Testis (tissue), 3 donors: ENCODE measurements around the gene PCSK7. TPM values are rescaled to one million over a fixed set of nuclear protein-coding genes. Genes with fewer than 3 reads are reported as not detected.

Experiments
- DNase-seq: peaks from one replicate; pipeline ENCODE4 v3.0.0-alpha.2; 2019
- H3K27ac ChIP-seq, 2 donors: fragments of 200-600 bp; sonication (generic); one replicate each; pipeline ENCODE4 v1.5.1; 2019
- H3K27me3 ChIP-seq: fragments of 200-600 bp; sonication (generic); one replicate; pipeline ENCODE4 v1.5.1; 2019
- H3K36me3 ChIP-seq: fragments of 200-600 bp; sonication (generic); one replicate; pipeline ENCODE4 v1.5.1; 2017; ENCODE audit warnings: low read depth; ENCODE audit errors: missing control alignments
- H3K4me1 ChIP-seq: fragments of 200-600 bp; sonication (generic); one replicate; pipeline ENCODE4 v1.5.1; 2019
- H3K4me3 ChIP-seq, 2 donors: fragments of 200-600 bp; sonication (generic); one replicate each; pipeline ENCODE4 v1.5.1; 2017 to 2019
- H3K9me3 ChIP-seq: fragments of 200-600 bp; sonication (generic); one replicate; pipeline ENCODE4 v1.5.1; 2017
- POLR2A ChIP-seq: fragments of 450-650 bp; IDR thresholded peaks from one replicate; pipeline ENCODE4 v1.6.1; 2017; ENCODE audit warnings: antibody characterized with exemption, mild to moderate bottlenecking, moderate library complexity
- WGBS, 2 donors: methylation state at CpG; one replicate each; pipeline ENCODE4 v1.1.5; 2018; 5-methylcytosine and 5-hydroxymethylcytosine counted together
- intact Hi-C: fragments of 100-400 bp; cut with DNase I; formaldehyde crosslinking; loops from one replicate; pipeline ENCODE4 v1.15.1; 2023; ENCODE audit warnings: low total_unique reads
- polyA plus RNA-seq: library from polyadenylated mRNA; stranded (reverse); fragments of 350-450 nt; fragmentation: Illumina TruSeq; extraction: RNeasy Lipid Tissue Mini Kit (QIAGEN cat#74804); gene quantifications from one replicate; pipeline ENCODE4 v1.2.3, GENCODE V29; 2014; ENCODE audit warnings: low read depth, low replicate concordance; ENCODE audit not compliant: insufficient read depth
- total RNA-seq, 2 donors: library from RNA; depleted of rRNA; stranded (reverse); fragments of >200 nt; gene quantifications; one replicate each; pipeline ENCODE4 v1.2.3, GENCODE V29; 2016
- TF ChIP-seq, protein P1 (sequence below), 3 experiments: fragments of 450-650 bp in 2 of 3; fragments of 200-600 bp in 1 of 3; sonication (generic) in 1 of 3; IDR thresholded peaks; one replicate each; pipeline ENCODE4 v1.5.1; 2016 to 2019; ENCODE audit warnings: antibody characterized with exemption in 3 of 3, mild to moderate bottlenecking in 2 of 3, moderate library complexity in 1 of 3

PCSK7 gene
- total and polyA plus RNA-seq, 3 donors from 2014 or later = 52.0 to 66.5 (median 57.7) TPM

DNA sequence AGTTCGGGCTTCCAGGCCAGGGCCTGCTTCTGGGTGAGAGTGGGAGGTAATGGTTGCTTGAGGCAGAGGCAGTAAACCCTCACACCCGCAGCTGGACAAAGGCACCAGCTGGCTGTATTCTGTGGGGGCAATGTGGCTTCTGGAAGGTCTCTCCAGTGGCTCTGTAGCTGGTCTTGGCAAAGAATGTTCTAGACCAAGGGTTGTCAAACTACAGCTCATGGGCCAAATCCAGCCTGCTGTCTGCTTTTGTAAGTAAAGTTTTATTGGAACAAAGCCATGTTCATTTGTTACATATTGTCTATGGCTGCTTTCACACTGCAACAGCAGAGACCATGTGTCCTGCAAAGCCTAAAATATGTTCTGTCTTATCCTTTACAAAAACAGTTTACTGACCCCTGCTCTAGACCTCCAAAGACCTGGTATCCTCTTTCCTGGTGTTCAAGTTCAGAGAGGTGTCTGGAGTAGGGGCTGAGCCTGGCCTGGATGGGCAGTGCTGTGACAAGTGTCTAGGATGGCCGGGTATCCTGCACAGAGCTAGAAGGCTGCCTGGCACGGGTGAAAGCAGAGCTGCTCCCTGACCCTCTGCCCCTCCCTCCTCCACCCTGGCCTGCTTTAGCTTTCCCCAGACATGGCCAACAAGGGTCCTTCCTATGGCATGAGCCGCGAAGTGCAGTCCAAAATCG is 29.3 kb downstream of the PCSK7 start:
- Histone ChIP-seq H3K27me3 (no peaks in the 10 kb centered on the region), H3K4me1 (peaks cover 21% of the 10 kb centered on the region), H3K36me3 (no peaks in the 10 kb centered on the region), H3K9me3 (no peaks in the 10 kb centered on the region), H3K27ac (peak overlapping the region; percentile 55 to 91), H3K4me3 (no peak overlapping the region)
- WGBS, 2 donors = 80 to 85% methylated on average over 4 to 7 of the region's 7 CpGs
- DNase-seq = no peak
- intact Hi-C loops = no loop called here
- TF ChIP-seq, protein P1, sequence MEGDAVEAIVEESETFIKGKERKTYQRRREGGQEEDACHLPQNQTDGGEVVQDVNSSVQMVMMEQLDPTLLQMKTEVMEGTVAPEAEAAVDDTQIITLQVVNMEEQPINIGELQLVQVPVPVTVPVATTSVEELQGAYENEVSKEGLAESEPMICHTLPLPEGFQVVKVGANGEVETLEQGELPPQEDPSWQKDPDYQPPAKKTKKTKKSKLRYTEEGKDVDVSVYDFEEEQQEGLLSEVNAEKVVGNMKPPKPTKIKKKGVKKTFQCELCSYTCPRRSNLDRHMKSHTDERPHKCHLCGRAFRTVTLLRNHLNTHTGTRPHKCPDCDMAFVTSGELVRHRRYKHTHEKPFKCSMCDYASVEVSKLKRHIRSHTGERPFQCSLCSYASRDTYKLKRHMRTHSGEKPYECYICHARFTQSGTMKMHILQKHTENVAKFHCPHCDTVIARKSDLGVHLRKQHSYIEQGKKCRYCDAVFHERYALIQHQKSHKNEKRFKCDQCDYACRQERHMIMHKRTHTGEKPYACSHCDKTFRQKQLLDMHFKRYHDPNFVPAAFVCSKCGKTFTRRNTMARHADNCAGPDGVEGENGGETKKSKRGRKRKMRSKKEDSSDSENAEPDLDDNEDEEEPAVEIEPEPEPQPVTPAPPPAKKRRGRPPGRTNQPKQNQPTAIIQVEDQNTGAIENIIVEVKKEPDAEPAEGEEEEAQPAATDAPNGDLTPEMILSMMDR (IDR thresholded peaks at IDR 0.05) = no peak
- no peak for TF ChIP-seq POLR2A

DNA sequence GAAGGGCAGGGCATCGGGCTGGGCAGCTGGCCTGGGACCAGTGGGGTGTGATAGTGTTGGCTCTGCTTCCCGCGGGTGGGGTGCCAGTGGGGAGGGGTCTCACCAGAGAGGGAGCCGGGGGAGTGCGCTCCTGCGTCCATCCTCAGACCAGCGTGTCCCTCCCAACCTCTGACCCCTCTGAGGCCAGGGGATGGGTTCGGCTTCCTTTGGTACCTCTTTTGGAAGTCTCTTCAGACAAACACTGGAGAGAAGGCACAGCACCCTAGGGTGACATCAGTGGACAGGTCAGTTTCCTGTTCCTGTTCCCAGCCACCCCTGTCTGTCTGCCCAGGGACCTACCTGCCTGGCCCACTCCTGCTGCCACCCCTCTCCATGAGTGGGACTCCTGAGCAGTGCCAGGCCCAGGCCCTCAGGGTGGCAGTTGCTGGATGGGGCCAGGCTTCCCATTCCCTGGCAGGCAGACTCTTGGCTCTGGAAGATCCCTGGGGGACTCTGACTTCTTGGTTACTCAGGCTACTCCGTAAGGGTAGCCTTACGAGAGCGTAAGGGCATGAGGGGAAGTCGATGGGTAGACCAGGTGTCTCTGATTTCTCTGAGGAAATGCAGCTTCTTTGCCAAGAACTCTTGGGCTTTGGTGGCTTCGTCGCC is 30.1 kb downstream of the PCSK7 start:
- H3K27ac ChIP-seq = peak overlapping the region; percentile 53 to 91
- no peak for DNase-seq
- no peaks in the 10 kb centered on the region for H3K27me3 ChIP-seq
- WGBS, 2 donors = 48 to 63% methylated on average over 10 to 14 of the region's 14 CpGs
- no peaks in the 10 kb centered on the region for H3K9me3 ChIP-seq
- TF ChIP-seq, protein P1 (IDR thresholded peaks at IDR 0.05) = no peak
- no peak for TF ChIP-seq POLR2A
- intact Hi-C loops = no loop called here
- peak overlapping the region; percentile 47 to 56 for H3K4me3 ChIP-seq
- H3K36me3 ChIP-seq = no peaks in the 10 kb centered on the region
- peaks cover 21% of the 10 kb centered on the region for H3K4me1 ChIP-seq

DNA sequence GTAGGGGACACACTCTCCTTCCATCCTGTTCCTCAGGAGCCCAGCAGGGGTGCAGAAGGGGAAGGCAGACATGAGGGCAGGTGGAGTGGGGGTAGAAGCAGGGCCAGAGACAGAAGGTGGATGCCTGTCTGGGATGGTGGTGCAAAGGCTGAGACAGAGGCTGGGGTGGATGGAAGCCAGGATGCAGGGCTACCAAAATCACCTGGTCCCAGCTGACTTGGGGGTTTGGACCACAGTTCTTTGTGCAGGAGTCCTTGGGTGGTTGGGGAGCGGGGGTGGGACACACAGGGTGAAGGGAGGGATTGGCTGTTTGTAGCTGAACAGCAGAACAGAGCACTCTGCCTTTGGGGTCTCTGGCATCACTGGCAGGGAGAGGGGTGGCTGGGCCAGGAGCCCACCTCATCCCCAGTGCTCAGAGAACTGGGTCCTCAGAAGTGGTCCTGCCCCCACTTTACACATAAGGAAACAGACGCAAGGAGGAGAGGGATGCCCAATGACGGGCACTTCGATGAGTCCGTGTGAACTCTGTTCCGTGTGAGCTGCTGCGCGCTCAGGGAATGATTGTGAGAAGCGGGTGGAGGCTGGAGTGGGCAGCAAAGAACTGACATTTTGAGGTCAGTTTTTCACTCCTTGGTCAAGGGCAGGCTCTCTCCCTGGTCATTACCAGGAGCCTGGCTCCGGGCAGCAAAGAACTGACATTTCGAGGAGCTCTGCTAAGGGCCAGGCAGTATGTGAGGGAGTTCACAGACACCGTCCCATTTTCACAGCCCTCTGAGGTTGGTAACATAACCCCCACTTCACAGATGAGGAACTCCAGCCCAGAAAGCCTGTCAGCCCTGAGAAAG is 30.8 kb downstream of the PCSK7 start:
- Histone ChIP-seq H3K4me1 (peaks cover 19% of the 10 kb centered on the region), H3K4me3 (peak overlapping the region; percentile 47 to 56), H3K27me3 (no peaks in the 10 kb centered on the region), H3K27ac (peak overlapping the region; percentile 53 to 91), H3K36me3 (no peaks in the 10 kb centered on the region), H3K9me3 (no peaks in the 10 kb centered on the region)
- no peak for TF ChIP-seq POLR2A
- TF ChIP-seq, protein P1 (IDR thresholded peaks at IDR 0.05) = no peak
- intact Hi-C loops = no loop called here
- no peak for DNase-seq
- WGBS, 2 donors = 68 to 73% methylated on average over 12 of the region's 12 CpGs

DNA sequence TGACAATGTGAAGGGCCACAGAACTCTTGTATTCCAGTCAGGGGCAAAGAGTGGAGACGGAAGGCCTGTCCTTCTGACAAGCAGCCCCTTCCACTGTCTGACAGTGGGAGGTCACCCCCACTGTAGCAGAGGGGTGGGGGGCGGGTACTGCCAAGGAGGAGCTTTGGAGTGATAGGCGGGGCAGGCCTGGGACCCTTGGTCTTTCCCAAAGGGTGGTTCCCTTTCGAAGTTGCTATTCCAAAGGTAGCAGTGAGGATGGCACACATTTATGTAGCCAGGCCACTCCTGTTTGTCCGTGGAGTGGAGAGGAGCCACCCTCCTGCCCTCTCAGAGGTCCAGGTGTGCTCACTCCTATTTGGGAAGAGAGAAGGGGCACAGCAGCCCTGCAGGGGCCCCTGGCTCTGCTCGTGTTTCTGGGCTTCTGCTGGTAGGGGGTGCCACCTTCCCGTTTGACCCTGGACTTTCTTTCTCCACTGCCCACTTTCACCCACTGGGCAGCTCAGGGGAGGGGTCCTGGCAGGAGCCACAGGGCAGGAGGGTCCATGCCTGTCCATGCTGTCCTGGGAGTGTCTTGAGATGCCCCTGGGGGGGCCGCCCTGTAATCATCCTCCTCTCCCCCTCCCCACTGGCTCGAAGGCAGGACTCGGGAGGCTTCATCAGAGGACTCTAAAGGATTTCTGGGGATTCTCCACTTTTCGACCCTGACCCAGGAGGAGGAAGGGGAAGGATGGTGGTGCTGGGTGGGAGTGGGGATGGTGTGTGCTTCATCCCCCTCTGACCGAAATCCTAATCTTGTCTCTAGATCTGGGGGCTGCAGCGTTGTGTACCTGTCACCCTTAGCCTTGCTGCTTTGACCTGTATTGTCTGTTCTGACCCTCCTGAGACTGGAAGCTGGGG is 31.7 kb downstream of the PCSK7 start:
- H3K4me3 ChIP-seq = peak overlapping the region; percentile 47 to 56
- TF ChIP-seq, protein P1 (IDR thresholded peaks at IDR 0.05) = no peak
- TF ChIP-seq POLR2A = no peak
- no peak for DNase-seq
- intact Hi-C loops = no loop called here
- no peaks in the 10 kb centered on the region for H3K9me3 ChIP-seq
- H3K27me3 ChIP-seq = no peaks in the 10 kb centered on the region
- no peaks in the 10 kb centered on the region for H3K36me3 ChIP-seq
- H3K27ac ChIP-seq = peak overlapping the region; percentile 53 to 91
- 49 to 51% methylated on average over 7 to 13 of the region's 13 CpGs for WGBS, 2 donors
- peaks cover 15% of the 10 kb centered on the region for H3K4me1 ChIP-seq
